H1 (cell line): Measurements from ENCODE around the gene CBL. TPM values are rescaled to one million over a fixed set of nuclear protein-coding genes. Genes with fewer than 3 reads are reported as not detected.

Experiments
- CBX8 ChIP-seq: fragments of 300-800, 300-1000 bp; sonication (generic); IDR thresholded peaks from 2 replicates; pipeline ENCODE4 v1.7.1; 2016; ENCODE audit warnings: low read depth, low read length, borderline replicate concordance
- CEBPB ChIP-seq: IDR thresholded peaks from 2 replicates; pipeline ENCODE4 v1.6.1; 2012; ENCODE audit warnings: low read depth, low read length
- CHD2 ChIP-seq: IDR thresholded peaks from 2 replicates; pipeline ENCODE4 v1.6.1; 2012; ENCODE audit warnings: low read length, improper control_type of control experiment
- CHD7 ChIP-seq: fragments of 300-600 bp; sonication (generic); IDR thresholded peaks from 2 replicates; pipeline ENCODE4 v1.7.1; 2012; ENCODE audit warnings: low read length, moderate library complexity, mild to moderate bottlenecking, inconsistent platforms; ENCODE audit not compliant: insufficient replicate concordance
- E2F6 ChIP-seq: IDR thresholded peaks from 2 replicates; pipeline ENCODE4 v1.6.1; 2012; ENCODE audit warnings: inconsistent platforms
- EGR1 ChIP-seq: IDR thresholded peaks from 2 replicates; pipeline ENCODE4 v1.6.1; 2011; ENCODE audit warnings: low read depth, low read length, borderline replicate concordance
- EP300 ChIP-seq, 2 experiments: IDR thresholded peaks; 1 replicate in 1 of 2; 2 replicates in 1 of 2; pipeline ENCODE4 v1.6.1; 2011 to 2012; ENCODE audit warnings: low read depth in 2 of 2, low read length in 2 of 2, mild to moderate bottlenecking in 2 of 2, borderline replicate concordance in 1 of 2, inconsistent platforms in 1 of 2, moderate library complexity in 1 of 2
- EZH2 ChIP-seq: fragments of 200-600 bp; sonication (generic); IDR thresholded peaks from 2 replicates; pipeline ENCODE4 v1.7.1; 2012; ENCODE audit warnings: low read depth, mild to moderate bottlenecking, moderate library complexity, low read length, inconsistent platforms; ENCODE audit not compliant: severe bottlenecking
- RAD21 ChIP-seq, 2 experiments: IDR thresholded peaks in 1 of 2; conservative IDR thresholded peaks in 1 of 2; 2 replicates each; pipeline ENCODE4 v1.6.1; 2011; ENCODE audit warnings: low read depth in 2 of 2, low read length in 2 of 2, improper control_type of control experiment in 1 of 2, inconsistent platforms in 1 of 2, mild to moderate bottlenecking in 1 of 2, moderate library complexity in 1 of 2
- SIX5 ChIP-seq: IDR thresholded peaks from 2 replicates; pipeline ENCODE4 v1.6.1; 2011; ENCODE audit warnings: mild to moderate bottlenecking, low read depth, low read length
- TAF1 ChIP-seq: IDR thresholded peaks from 2 replicates; pipeline ENCODE4 v1.6.1; 2011; ENCODE audit warnings: mild to moderate bottlenecking, low read depth, low read length
- polyA plus RNA-seq, 7 experiments: library from polyadenylated mRNA; depleted of rRNA in 3 of 7; stranded (reverse) in 5 of 7; unstranded in 2 of 7; fragments of >200 nt in 5 of 7; fragments of 200-250 nt in 2 of 7; gene quantifications; 1 replicate in 5 of 7; 2 replicates in 1 of 7; 4 replicates in 1 of 7; pipeline versions ENCODE4 v1.2.1 to v1.2.3, GENCODE V29; 2011 to 2013; ENCODE audit warnings: missing spikeins in 2 of 7, mixed read lengths in 2 of 7
- total RNA-seq: library from RNA; stranded (reverse); fragmentation: NEBNext Ultra II Directional; extraction: Animal tissue kit (Norgen Biotek cat#: 25700); gene quantifications from 2 replicates; pipeline ENCODE4 v1.2.1, GENCODE V29; 2021

CBL gene
- total and polyA plus RNA-seq, 2 of the 8 experiments (the other 6 are each of a cell fraction or from before 2014, with no cell fraction given), result 23.1 to 57.8 TPM

GRCh38 chr11:119352857-119353260 is 146.7 kb downstream of the CBL start (continued):
- TF ChIP-seq CHD7 (no peak), CEBPB (no peak), SIX5 (no peak), CBX8 (no peak), EGR1 (no peak), CHD2 (no peak), EP300 (IDR thresholded peaks at IDR 0.05; ENCODE audit: borderline replicate concordance in 1 of 2, low read depth in 2 of 2, low read length in 2 of 2) (no peak), E2F6 (no peak), TAF1 (no peak), RAD21 (IDR thresholded peaks at IDR 0.05 in 1 of 2, conservative IDR thresholded peaks at IDR 0.05 in 1 of 2; ENCODE audit: low read depth in 2 of 2, low read length in 2 of 2) (no peak), EZH2 (no peak)
